Measurements from ENCODE around the gene CEP83.

GRCh38 chr12:94265966-94266745 lies 193.5 kb downstream of the CEP83 start:
- TF ChIP-seq CTCF (conservative IDR thresholded peaks at IDR 0.05 in 1 of 2, IDR thresholded peaks at IDR 0.05 in 1 of 2; ENCODE audit: low read depth in 1 of 2, low read length in 2 of 2) (no peak), EZH2 (IDR thresholded peaks at IDR 0.05; ENCODE audit: low read length, missing control alignments) (no peak)

Data from fibroblast of lung (primary cell).